Measurements from ENCODE around the gene TRPM6.
"Not testable (repeated sequence)": the region's sequence is repeated elsewhere in the genome, so short reads cannot be mapped to it uniquely, and the experiment has no call there.

- not testable (repeated sequence) for TF ChIP-seq CTCF (IDR thresholded peaks at IDR 0.05); POLR2A (IDR thresholded peaks at IDR 0.05); POLR2AphosphoS5 (IDR thresholded peaks at IDR 0.05; ENCODE audit: insufficient read depth in 1 of 2, low read depth in 1 of 2)
Measured at GRCh38 chr9:74860247-74860646, 27.5 kb downstream of the TRPM6 start.

All from vagina (tissue), 2 donors.